Measurements from ENCODE around the gene MEF2A.

DNA sequence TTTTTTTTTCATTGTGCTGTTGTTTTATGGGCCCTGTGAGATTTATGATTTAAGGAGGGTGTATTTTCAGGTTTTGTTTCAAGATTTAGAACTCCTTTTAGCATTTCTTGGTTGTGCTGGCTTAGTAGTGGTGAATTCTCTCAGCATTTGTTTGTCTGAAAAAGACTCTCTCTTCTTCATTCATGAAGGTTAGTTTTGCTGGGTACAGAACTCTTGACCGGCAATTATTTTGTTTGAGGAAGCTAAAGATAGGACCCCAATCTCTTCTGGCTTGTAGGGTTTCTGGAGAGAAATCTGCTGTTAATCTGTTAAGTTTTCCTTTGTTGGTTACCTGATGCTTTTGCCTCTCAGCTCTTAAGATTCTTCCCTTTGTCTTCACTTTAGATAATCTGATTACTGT is 120.5 kb downstream of the MEF2A start:
- TF ChIP-seq NR2C2 (CRISPR knock-in tag; IDR thresholded peaks at IDR 0.05) = no peak
- TF ChIP-seq, protein P1, sequence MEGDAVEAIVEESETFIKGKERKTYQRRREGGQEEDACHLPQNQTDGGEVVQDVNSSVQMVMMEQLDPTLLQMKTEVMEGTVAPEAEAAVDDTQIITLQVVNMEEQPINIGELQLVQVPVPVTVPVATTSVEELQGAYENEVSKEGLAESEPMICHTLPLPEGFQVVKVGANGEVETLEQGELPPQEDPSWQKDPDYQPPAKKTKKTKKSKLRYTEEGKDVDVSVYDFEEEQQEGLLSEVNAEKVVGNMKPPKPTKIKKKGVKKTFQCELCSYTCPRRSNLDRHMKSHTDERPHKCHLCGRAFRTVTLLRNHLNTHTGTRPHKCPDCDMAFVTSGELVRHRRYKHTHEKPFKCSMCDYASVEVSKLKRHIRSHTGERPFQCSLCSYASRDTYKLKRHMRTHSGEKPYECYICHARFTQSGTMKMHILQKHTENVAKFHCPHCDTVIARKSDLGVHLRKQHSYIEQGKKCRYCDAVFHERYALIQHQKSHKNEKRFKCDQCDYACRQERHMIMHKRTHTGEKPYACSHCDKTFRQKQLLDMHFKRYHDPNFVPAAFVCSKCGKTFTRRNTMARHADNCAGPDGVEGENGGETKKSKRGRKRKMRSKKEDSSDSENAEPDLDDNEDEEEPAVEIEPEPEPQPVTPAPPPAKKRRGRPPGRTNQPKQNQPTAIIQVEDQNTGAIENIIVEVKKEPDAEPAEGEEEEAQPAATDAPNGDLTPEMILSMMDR (IDR thresholded peaks at IDR 0.05) = no peak
- TF ChIP-seq, protein P2, sequence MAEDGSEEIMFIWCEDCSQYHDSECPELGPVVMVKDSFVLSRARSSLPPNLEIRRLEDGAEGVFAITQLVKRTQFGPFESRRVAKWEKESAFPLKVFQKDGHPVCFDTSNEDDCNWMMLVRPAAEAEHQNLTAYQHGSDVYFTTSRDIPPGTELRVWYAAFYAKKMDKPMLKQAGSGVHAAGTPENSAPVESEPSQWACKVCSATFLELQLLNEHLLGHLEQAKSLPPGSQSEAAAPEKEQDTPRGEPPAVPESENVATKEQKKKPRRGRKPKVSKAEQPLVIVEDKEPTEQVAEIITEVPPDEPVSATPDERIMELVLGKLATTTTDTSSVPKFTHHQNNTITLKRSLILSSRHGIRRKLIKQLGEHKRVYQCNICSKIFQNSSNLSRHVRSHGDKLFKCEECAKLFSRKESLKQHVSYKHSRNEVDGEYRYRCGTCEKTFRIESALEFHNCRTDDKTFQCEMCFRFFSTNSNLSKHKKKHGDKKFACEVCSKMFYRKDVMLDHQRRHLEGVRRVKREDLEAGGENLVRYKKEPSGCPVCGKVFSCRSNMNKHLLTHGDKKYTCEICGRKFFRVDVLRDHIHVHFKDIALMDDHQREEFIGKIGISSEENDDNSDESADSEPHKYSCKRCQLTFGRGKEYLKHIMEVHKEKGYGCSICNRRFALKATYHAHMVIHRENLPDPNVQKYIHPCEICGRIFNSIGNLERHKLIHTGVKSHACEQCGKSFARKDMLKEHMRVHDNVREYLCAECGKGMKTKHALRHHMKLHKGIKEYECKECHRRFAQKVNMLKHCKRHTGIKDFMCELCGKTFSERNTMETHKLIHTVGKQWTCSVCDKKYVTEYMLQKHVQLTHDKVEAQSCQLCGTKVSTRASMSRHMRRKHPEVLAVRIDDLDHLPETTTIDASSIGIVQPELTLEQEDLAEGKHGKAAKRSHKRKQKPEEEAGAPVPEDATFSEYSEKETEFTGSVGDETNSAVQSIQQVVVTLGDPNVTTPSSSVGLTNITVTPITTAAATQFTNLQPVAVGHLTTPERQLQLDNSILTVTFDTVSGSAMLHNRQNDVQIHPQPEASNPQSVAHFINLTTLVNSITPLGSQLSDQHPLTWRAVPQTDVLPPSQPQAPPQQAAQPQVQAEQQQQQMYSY (CRISPR knock-in tag; IDR thresholded peaks at IDR 0.05) = no peak
- no peak for TF ChIP-seq FOXK1 (CRISPR knock-in tag; IDR thresholded peaks at IDR 0.05)
- no peak for TF ChIP-seq ZBTB21 (CRISPR knock-in tag; IDR thresholded peaks at IDR 0.05; ENCODE audit: borderline replicate concordance)
- no peak for TF ChIP-seq JAZF1 (CRISPR knock-in tag; IDR thresholded peaks at IDR 0.05)
- TF ChIP-seq NFYB (CRISPR knock-in tag; conservative IDR thresholded peaks at IDR 0.05; ENCODE audit: low read depth) = no peak
- no peak for TF ChIP-seq SOX15 (CRISPR knock-in tag; IDR thresholded peaks at IDR 0.05)
- TF ChIP-seq, protein P3, sequence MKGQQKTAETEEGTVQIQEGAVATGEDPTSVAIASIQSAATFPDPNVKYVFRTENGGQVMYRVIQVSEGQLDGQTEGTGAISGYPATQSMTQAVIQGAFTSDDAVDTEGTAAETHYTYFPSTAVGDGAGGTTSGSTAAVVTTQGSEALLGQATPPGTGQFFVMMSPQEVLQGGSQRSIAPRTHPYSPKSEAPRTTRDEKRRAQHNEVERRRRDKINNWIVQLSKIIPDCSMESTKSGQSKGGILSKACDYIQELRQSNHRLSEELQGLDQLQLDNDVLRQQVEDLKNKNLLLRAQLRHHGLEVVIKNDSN (CRISPR knock-in tag; IDR thresholded peaks at IDR 0.05) = no peak
- no peak for TF ChIP-seq NFE2L1 (CRISPR knock-in tag; IDR thresholded peaks at IDR 0.05)
